Measurements from ENCODE around the gene ARMC12.

The ARMC12 gene

DNA sequence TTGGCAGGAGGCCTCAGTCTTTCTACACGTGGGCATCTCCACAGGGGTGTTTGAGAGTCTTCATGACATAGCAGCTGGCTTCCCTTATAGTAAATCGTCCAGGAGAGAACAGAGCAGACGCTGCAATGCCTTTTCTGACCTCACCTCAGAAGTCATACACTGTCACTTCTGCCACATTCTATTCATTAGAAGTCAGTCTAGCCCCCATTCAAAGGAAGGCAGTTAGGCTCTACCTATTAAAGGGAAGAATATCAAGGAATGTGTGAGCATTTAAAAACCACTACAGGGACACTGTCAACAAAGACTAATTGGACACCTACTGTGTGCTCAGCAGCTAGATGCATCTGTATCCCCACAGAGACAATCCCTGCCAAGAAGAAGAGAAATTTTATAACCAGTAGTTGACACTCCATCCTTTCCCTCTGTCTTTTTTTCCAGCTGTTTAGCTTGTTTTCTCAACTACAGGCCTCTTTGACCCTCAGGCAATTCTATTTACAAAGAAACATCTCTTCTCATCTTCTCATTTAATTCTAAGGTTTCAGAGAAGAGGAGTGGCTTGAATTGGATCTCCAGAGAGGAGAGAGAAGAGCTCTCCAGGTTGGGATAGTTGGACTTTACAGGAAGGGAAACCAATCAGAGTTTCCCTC, 18.6 kb downstream of the ARMC12 start:
- no peak overlapping the region for H3K27ac ChIP-seq
- POLR2A ChIA-PET (ENCODE audit: low non-redundant PET) = no interaction called here
- TF ChIP-seq, protein P1, sequence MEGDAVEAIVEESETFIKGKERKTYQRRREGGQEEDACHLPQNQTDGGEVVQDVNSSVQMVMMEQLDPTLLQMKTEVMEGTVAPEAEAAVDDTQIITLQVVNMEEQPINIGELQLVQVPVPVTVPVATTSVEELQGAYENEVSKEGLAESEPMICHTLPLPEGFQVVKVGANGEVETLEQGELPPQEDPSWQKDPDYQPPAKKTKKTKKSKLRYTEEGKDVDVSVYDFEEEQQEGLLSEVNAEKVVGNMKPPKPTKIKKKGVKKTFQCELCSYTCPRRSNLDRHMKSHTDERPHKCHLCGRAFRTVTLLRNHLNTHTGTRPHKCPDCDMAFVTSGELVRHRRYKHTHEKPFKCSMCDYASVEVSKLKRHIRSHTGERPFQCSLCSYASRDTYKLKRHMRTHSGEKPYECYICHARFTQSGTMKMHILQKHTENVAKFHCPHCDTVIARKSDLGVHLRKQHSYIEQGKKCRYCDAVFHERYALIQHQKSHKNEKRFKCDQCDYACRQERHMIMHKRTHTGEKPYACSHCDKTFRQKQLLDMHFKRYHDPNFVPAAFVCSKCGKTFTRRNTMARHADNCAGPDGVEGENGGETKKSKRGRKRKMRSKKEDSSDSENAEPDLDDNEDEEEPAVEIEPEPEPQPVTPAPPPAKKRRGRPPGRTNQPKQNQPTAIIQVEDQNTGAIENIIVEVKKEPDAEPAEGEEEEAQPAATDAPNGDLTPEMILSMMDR (conservative IDR thresholded peaks at IDR 0.05; ENCODE audit: low read depth) = no peak
- no peak for DNase-seq (ENCODE audit: low spot score)
- CTCF ChIA-PET = no interaction called here

DNA sequence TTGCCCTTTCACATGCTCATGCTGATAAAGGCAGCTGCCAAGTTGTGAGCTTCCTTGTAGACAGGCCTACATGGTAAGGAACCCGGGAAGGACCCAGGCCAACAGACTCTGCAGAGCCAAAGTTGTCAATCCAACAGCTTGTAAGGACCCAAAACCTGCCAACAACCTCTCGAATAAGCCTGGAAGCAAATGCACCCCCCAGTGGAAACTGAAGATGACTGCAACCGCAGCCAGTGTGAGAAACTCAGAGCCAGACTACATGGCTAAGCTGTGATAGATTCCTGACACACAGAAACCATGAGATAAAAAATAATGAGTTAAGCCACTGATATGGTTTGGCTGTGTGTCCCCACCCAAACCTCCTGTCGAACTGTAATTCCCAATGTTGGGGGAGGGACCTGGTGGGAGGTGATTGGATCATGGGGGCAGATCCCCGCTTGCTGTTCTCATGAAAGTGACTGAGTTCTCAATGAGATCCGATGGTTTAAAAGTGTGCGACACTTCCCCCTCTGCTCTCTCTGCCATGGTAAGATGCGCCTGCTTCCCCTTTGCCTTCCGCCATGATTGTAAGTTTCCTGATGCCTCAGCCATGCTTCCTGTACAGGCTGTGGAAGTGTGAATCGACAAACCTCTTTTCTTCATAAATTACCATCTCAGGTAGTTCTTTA, 20.8 kb downstream of the ARMC12 start:
- TF ChIP-seq, protein P1 (conservative IDR thresholded peaks at IDR 0.05; ENCODE audit: low read depth) = peak; percentile 20; the same call in 1 of the 2 replicates
- no peak overlapping the region for H3K27ac ChIP-seq
- CTCF ChIA-PET = interaction anchor here (0.6 to 0.9 kb wide), 4 partner anchors 13 to 256 kb away, joined by 3 to 5 read pairs (median 3); no protein-coding TSS in a partner anchor
- no peak for DNase-seq (ENCODE audit: low spot score)
- POLR2A ChIA-PET (ENCODE audit: low non-redundant PET) = interaction anchor here (0.5 kb wide), 1 partner anchor 55 kb away, joined by 3 read pairs; no protein-coding TSS in a partner anchor

DNA sequence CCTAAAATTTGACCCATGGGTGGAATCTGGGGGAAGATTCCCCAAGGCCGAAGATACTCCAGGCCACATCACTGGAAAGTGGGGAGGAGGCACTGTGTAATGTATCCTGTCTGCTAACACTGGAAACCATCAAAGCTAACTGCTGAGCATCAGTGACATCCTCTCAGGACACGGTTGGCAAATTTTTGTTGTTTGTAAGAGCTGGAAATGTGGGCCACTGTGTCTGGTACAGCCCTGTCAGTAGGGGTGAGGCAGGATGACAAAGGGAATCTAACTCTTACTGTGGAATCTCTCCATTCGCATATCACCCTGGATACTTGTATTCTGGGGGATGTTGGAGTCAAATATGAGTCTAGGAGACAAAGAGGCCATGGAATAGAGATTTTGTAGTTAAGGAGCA, 22.6 kb downstream of the ARMC12 start:
- ChIA-PET CTCF (no interaction called here), POLR2A (ENCODE audit: low non-redundant PET) (no interaction called here)
- TF ChIP-seq, protein P1 (conservative IDR thresholded peaks at IDR 0.05; ENCODE audit: low read depth) = no peak
- no peak for DNase-seq (ENCODE audit: low spot score)
- H3K27ac ChIP-seq = no peak overlapping the region

DNA sequence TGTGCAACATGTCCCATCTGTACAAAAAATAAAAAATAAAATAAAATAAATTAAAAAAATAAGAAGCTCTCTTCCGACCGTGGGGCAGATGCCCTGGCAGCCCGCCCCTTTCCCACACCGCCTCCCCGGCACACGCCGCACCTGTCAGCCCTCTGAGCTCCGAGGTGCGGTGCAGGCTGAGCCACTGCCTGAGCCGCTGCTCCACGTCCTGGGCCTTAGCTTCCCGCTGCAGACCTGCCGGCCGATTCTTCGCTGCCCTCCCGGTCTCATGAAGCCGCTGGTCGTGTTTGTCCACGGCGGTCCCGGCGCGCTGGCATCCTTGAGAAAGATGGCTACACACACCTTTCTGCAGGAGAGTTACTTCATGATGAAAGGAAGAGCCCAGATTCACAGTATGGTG, 28.9 kb downstream of the ARMC12 start:
- no peak overlapping the region for H3K27ac ChIP-seq
- DNase-seq (ENCODE audit: low spot score) = no peak
- POLR2A ChIA-PET (ENCODE audit: low non-redundant PET) = no interaction called here
- TF ChIP-seq, protein P1 (conservative IDR thresholded peaks at IDR 0.05; ENCODE audit: low read depth) = no peak
- CTCF ChIA-PET = interaction anchor here (1.2 kb wide), 1 partner anchor 29 kb away, joined by 3 read pairs; the partner anchor contains the start of gene ARMC12

DNA sequence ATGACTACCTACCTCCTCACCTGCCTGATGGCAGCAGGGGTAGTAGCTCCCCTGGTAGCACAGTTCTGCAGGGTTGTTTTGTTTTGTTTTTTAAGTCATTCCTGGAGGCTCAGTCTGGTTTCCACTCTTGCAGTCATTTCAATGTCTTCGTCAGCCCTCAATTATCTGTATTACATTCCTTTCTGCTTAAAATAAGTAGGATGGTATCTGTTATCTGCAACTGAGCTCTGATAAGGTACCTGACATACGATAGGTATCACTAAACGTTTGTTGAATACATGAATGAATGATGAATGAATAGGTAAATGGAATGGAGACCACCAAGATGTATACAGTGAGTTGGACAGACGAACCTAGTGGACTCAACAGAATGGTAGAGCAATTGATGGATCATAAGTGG, 32.4 kb downstream of the ARMC12 start:
- POLR2A ChIA-PET (ENCODE audit: low non-redundant PET) = interaction anchor here (0.6 kb wide), 1 partner anchor 142 kb away, joined by 3 read pairs; no protein-coding TSS in a partner anchor
- no peak overlapping the region for H3K27ac ChIP-seq
- TF ChIP-seq, protein P1 (conservative IDR thresholded peaks at IDR 0.05; ENCODE audit: low read depth) = no peak
- CTCF ChIA-PET = no interaction called here
- DNase-seq (ENCODE audit: low spot score) = no peak

DNA sequence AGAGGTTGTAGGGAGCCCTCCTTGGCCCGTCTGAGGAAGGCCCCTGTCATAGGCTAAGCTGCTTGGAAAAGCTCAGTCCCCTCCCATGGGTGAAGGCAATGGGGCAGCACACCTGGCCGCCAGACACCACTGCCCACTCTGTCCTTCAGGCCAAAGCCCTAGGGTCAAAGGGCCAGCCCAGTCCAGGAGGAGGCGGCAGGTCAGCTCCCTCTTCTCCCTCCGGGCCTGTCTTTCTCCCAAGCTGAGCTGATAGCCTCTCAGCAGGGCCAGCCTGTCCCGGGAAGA, 34.5 kb downstream of the ARMC12 start:
- TF ChIP-seq, protein P1 (conservative IDR thresholded peaks at IDR 0.05; ENCODE audit: low read depth) = no peak
- CTCF ChIA-PET = interaction anchor here (0.6 kb wide), 1 partner anchor 319 kb away, joined by 3 read pairs; no protein-coding TSS in a partner anchor
- H3K27ac ChIP-seq = no peak overlapping the region
- POLR2A ChIA-PET (ENCODE audit: low non-redundant PET) = interaction anchor here (0.6 kb wide), 1 partner anchor 79 kb away, joined by 3 read pairs; no protein-coding TSS in a partner anchor
- DNase-seq (ENCODE audit: low spot score) = no peak
